DMS 273 treated with DMSO at 0.1 percent for 48 hours (cell line): ENCODE measurements around the gene AP1S2.
"Not testable (repeated sequence)": the region's sequence is repeated elsewhere in the genome, so short reads cannot be mapped to it uniquely, and the experiment has no call there.

Experiments
- DNase-seq: peaks from one replicate; lab custom pipeline; 2025; lab: John Stamatoyannopoulos, UW

The AP1S2 gene

DNA sequence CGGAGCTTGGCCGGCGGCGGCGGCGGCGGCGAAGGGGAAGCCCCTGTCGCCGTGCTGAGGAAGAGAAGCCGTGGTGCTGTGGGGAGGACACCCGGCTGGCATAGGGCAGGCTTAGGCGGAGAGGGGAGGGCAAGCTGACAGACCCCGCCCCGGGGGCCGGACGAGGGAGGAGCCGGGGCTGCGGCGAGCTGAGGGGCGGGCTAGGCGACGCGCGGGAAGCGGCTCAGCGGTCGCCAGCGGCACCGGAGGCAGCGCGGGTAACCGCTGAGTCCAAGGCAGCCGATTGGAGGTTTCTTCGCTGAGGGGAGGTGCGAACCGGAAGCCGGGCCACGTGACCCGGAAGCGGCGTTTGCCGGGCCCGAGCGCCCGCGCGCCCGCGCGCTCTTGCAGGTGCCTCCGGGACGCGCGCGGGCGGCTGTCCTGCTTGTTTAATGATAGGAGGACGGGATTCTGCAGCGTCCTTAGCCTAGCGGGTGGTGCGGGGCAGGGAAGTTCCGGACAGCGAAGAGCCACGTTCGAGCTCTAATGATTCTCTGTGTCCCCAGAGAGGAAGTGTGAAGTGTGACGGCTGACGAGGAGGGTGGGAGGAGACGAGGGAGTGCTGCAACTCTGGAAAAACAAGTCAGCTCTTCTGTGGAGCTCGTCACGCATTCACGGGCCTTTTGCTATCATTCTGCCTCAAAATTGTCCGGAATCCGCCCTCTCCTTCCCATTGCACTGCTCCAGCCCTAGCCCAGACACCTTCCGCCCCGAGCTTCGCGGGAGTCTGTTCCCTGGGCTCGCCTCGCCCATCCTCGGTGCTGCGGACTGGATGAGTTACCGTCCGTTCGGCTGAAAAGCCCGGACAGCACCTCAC, at the start of gene AP1S2:
Gene AP1S2 (minus strand): TSS at position 102 of the 856 bp plus-strand sequence. CDS start 2,289 bp downstream, outside the sequence.
- peak; percentile 94 for DNase-seq

DNA sequence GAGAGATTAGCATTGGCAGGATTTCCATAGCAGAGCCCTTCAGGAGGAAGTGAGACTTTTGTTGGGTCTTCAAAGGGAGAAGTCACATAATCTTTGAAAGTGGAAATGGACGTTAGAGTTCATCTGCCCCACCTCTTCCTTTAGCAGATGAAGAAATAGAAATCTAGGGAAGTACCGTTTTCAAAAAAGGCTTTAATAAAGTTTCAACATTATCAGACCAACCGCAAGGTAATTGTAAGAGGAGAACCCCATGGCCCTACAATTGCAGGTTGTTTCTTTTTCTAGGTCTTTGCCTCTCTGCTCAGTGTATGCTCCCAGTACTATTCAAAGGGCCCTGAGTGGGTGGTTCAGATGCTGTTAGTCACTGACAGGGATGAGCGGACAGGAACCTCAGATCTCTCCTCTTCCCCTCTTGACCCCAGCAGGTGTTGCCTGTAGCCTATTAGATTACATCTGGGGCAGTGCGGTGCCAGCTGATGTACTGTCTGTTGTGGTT, 48.6 kb upstream of the AP1S2 start:
- no peak for DNase-seq

DNA sequence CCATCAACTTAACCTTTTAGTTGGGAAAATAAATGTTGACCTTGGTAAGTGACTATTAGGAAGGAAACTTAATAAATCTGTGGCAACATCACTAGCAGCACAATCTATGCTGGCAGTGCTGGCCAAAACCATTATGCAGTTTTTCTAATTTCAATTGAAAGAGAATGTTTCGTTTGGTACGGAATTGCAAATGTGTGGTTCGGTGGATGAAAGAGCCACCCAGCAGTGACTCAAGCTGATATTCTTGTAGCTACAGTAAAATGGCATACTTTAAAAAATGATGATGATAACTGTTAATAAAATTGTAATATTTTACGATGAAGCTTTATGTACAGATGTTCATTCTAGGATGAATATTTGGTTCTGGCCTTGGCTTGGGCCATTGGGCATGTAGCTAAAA, 40.7 kb upstream of the AP1S2 start:
- no peak for DNase-seq

DNA sequence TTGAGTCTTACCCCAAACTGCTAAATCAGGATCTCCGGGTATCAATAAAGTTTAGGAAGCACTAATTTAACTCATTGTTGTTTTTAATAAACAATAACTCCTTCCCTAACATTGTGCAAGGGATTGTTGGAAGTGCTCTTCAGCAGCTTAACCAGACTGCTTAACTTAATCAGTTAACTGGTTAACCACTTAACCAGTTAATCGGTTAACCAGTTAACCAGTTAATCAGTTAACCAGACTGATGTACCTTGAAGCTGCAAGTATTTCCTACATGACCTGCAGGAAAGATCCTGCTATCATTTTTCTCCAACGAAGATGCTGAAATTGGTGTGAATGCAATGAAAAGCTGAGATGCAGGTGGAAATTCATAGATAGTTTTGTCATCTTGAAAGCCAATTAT, 40.1 kb upstream of the AP1S2 start:
- DNase-seq: no peak

DNA sequence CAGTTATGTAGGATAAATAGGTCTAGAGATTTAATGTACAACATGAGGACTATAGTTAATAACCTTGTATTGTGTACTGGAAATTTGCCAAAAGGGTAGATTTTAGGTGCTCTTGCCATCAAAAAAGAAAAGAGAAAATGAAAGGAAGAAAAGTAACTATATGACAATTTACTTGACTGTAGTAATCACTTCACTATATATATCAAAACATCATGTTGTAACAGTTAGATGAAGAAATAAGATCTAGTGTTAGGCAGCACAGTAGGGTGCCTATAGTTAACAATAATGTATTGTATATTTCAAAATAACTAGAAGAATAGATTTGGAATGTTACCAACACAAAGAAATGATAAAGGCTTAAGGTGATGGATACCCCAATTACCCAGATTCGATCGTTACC, 35.9 kb upstream of the AP1S2 start:
- DNase-seq: no peak

DNA sequence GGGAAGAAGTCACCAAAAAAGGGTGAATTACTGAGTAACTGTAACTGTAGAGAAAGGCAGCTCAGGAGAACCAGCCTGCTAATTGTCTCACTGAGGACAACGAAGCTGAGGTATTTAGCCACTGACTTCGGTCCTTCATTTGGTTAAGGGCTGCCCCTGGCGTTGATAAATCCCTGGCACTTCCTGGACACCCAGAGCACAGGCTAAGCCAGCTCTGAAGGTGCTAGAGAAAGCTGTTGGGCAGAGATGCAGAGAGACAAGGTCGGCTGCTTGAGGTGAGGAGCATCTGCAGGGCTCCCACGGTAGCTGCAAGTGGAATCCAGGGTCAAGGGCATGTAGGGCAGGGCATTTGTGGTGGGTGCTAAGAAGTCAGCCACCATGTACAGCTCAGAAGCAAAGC, 33.4 kb upstream of the AP1S2 start:
- no peak for DNase-seq

DNA sequence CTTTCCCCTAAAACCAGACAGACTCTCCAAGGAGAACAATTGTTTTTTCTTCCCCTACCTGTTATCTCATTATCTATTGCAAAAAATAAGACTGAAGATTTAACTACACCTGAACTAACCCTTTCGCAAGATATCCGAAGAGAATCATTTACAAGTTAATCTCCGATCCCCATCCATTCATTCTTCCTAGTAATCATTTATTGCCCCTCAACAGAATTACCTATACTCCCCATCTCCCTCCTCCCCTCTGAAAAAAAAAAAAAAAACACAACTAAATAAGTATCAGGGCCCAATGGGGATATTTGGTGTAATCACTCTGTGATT, 28.9 kb upstream of the AP1S2 start:
- no peak for DNase-seq

DNA sequence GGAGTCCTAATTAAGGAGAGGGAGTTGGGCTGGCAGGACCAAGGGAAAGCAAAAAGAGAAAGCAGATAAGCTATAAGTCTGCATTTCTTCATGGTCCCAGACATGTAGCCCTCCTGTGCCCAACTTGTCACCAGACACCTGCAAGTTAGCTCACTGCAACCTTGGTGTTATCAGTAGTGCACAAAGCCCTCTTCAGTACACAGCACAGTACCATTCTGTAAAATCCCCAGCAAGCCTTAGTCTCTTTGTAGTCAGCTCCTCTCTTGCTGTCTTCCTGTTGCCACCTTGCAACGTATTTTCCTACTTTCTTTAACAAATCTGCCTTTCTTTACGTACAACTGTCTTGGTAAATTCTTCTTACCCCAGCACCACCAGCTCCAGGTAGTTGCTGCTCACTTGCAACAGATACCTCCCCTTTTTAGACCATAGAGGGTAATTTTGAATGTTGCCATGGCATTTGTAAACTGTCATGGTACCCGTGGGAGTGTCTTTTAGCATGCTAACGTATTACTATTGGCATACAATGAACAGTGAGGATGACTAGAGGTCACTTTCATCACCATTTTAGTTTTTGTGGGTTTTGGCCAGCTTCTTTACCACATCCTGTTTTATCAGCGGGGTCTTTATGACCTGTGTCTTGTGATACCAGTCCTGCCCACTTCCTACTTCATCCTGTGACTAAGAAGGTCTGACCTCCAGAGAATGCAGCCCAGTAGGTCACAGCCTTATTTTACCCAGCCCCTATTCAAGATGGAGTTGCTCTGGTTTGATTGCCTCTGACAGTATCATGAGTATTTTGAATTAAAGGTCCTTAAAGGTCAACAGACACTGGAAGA, 28.3 kb upstream of the AP1S2 start:
- DNase-seq: no peak

DNA sequence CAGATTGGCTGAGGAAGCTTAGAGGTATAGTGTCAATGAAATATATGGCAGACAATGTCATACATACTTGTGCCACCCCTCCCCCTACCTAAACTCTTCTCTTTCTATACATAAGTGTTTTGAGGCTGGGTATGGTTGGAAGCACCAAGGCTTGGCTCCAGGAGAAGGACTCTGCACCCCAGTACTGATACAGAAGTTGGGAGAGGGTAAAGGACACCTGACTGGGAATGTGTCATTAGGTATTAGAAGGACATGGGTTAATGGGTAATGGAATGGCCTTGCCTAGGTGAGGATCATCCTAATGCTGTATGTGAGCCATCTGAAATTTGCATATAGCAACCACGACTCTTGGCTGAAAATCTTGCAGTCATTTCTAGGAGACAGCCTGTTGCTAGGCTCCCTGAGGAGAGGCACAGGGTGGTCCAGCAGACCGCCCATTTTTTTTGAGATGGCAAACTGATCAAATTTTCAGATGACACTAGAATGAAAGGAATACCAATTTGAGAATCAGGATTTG, 26.8 kb upstream of the AP1S2 start:
- DNase-seq: no peak

DNA sequence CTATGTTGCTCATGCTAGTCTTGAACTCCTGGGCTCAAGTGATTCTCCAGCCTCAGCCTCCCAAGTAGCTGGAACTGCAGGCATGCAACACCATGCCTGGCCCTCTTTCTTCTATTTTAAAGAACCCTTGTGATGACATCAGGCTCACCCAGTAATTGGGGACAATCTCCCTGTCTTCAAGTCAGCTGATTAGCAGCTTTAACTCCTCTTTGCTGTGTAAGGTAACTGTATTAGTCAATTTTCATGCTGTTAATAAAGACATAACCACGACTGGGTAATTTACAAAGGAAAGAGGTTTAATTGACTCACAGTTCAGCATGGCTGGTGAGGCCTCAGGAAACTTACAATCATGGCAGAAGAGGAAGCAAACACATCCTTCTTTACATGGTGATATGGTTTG, 23.3 kb upstream of the AP1S2 start:
- DNase-seq: not testable (repeated sequence)

DNA sequence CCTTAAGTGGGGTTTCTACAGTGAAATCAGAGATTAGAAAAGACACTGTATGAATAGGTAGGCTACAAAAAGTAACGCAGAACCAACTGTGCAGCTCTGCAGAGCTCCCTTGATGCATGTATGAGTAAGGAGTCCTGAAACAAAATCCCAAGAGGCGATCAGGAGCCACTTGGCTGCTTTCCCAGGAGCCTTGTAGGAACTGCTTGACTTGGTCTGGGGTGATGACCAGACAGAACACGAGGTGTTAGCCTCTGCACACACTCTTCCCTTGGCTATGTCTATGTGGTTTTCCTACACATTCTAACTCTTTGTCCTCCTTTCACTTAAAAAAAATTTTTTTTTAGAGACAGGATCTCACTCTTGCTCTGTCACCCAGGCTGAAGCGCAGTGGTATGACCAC, 22.8 kb upstream of the AP1S2 start:
- DNase-seq: no peak

DNA sequence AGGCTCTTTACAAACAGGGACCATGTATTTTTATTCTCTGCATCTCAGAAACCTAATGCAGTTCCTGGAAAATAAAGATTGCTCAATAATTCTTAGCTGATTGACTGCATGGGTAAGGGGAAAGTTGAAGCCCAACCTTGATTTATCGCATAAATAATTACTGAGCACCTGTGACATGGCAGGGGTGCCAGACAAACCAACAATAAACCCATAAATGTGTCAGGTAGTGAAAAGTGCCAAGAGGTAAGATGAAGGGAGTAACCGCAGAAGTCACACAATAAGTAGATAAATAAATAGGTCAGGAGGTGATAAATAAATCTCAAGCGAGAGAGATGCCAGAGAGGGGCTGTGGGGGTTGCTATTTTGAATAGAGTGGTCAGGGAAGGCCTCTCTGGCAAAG, 20.1 kb upstream of the AP1S2 start:
- no peak for DNase-seq

DNA sequence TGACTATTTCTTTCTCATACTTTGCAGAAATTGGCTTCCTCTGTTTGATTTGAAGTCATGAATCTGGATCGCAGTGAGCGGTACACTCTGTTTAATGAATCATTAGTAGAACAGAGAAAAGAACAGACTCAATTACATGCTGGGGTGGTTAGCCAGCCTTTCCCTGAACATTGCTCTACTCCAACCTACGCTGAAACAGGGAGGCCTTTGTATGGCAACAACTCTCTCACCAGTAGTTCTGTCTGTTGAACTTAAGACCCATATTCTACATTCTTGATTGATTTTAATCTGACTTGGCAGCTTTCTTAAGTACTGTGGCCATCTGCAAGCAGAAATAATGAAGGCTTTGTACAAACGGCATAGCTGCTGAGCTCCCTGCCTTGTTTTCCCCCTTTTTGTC, 19.0 kb upstream of the AP1S2 start:
- DNase-seq: no peak

DNA sequence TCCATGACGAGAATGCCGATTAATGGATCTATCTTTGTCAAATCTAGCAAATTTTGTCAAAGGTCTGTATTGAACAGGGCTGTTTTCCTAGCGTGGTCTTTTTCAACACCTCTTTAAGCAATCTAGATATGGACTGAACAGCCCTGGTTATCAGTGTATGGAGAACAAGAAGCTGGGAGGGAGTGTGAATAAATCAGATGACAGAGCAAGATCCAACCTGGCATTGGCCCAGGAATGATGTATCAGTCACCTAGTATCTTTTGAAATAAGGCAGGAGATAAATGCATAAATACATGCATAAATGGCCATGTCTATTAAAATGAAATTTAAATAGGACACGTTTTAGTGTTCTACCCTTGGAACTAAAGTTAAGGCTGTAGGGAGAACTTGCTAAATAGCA, 15.7 kb upstream of the AP1S2 start:
- no peak for DNase-seq

DNA sequence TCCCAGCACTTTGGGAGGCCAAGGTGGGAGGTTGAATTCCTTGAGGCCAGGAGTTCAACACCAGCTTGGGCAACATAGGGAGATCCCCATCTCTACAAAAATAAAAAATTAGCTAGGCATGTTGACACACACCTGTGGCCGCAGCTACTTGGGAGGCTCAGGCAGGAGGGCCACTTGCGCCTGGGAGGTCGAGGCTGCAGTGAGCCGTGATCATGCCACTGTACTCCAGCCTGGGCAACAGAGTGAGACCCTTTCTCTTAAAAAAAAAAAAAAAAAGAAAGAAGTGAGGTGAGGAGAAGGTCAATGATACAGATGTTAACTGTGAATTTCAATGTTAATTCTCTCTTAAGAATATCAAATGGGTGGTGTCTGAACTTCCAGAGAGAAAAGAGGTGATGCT, 15.1 kb upstream of the AP1S2 start:
- no peak for DNase-seq

DNA sequence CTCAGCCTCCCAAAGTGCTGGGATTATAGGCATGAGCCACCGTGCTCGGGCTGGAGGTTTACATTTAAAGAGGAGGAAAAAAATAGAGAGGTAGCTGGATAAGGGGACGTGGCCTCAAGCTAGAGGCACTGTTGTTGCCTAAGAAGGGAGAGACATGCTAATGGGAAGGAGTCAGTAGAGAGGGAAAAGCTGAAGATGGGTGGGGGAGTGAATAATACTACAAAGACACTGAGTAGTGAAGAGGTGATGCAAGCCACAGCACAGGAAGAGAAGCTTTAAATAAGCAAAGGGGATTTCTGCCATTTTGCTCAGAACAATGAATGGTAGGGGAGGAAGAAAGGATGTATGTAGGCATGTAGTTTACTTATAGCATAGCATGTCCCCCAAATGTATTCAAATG, 11.5 kb upstream of the AP1S2 start:
- DNase-seq: no peak

DNA sequence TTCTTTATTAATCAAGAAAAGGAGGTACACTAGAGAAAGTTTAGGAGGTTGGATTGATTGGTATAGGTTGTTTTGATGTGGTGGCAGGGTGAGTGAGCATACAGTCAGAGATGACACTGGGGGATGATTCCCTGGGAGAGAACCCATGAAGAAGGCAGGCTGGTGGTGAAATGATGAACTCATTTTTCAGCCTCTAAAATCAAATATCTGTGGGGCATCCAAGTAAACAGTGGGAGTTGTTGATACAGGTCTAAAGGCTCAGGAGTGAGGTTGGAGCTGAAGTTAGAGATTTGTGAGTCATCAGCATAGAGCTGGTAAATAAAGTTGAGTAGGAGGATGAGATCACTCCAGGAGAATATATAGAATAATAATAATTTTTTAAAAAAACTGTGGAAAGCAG, 10.0 kb upstream of the AP1S2 start:
- no peak for DNase-seq

DNA sequence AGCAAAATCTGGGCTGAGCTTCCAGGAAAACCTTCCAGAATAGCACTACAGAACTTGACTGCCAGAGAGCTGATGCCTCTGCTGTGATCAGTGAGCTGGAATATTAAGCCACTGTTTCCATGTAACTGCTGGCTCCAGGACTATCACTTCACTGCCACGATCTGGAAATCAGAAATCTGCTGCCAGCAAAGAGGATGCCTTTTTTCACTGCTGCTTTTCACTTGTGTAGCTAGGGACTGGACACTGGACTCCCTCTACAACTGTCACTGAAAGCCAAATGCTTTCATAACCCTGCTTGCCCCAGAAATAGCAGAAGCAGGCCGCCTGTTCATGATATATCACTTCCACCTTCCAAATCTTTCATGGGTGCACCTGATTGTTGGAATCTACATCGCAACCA, 9.4 kb upstream of the AP1S2 start:
- DNase-seq: no peak

DNA sequence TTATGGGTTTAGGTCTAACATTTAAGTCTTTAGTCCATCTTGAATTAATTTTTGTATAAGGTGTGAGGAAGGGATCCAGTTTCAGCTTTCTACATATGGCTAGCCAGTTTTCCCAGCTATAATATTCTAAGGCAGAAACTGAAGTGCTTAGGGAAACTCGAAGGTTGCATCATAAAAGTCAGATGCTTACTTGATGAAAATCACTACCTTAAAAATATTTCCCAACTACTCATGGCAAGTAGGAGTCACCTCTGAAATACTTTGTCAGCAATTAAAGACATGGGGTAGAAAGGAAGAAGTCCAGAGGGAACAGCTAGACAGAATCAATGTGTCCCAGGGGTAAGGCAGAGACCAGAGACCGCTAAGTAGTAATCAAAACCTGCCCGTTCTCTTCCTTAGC, 6.3 kb upstream of the AP1S2 start:
- no peak for DNase-seq

DNA sequence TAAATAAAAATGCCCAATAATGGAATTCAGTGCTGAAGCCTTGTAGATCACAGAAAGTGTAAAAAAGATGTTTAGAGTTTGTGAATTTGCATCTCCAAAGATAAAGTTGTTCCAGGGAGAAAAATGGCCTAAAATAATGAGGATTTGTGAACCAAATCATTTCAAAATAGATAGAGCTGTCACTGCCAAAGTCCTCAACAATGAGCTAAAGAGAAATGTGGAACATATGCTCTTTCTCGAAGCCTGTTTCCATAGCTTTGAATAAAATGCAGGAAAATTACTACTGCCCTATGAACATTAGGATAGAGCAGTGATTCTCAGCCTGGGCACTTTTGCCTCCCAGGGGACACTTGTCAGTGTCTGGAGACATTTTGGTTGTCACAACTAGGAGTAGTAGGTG, 3.4 kb upstream of the AP1S2 start:
- DNase-seq: no peak

DNA sequence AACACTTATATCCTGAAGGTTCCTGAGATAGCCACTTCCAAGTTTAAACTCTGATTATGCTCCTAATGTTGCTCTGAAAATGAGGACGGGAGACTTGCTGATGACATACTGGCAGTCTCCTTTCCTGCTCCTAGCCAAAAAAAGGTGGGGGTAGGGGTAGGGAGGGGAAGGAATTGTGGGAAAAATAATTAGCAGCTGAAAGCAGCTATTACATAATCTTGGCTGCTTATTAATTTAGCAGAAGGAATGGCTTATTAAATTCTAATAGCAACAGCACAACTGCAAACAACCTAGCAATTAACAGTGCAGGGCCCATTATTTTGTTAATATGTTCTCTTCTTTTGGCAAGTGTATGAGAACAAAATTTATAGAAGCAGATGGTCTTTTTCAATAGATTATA, 2.0 kb upstream of the AP1S2 start:
- no peak for DNase-seq

DNA sequence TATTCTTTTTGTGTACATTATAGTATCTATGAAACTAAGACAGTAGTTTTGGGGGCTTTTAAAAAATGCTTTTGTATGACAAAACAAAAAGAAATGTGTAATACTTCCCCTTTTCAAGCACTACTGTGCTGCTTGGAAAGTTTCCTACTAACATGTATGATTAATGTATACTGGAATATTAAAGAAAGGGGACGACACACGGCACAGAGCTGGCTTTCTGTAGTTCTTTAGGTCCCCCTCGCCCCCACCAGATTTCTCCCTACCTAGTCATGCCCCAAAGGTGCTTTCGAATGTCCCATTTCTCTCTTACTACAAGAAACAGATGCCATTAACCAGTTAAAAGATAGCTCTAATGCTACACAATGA, 1.6 kb upstream of the AP1S2 start:
- DNase-seq: no peak

DNA sequence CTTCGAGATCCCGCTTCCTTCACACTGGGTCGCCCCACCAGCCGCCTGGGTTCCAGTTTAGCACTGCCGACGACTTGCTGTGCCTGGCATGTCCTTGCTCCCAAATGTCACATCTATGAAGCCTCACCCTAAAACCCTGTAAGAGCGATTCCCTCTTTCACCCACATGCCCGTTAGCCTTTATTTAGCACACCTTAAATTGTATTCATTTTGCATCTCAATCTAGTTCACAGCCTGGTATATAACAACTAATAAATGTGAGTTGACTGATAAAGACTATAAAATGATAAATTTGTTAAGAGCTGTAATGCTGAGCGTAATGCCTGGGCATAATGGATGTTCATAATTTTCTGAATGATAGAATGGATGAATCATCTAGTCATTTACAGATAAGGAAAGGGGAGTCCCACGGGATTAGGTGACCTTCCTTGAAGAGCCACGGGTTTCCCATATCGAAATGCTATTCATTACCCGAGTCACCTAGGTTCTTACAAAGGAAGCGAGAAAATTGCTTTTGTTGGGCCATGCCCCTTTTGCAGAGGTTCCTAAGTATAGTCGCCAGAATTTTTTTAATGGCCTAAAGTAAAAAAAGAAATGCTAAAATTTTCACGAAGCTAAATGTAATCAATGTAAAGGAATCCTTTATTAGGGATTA, 1.1 kb upstream of the AP1S2 start:
- DNase-seq: no peak
